Coronary artery (tissue), 2 donors: Measurements from ENCODE around the gene MAP3K6.

ENCODE experiments used
- DNase-seq: peaks from one replicate; pipeline ENCODE4 v3.0.0-alpha.2; 2017; ENCODE audit warnings: low spot score
- H3K27ac ChIP-seq, 2 donors: fragments of 200-600 bp; sonication (generic); one replicate each; pipeline ENCODE4 v1.5.1; 2016 to 2019
- H3K4me3 ChIP-seq: fragments of 200-600 bp; sonication (generic); 2 replicates; pipeline ENCODE4 v1.5.1; 2016; ENCODE audit warnings: mild to moderate bottlenecking, moderate library complexity
- TF ChIP-seq, protein P1 (sequence below): fragments of 200-600 bp; sonication (generic); IDR thresholded peaks from one replicate; pipeline ENCODE4 v1.5.1; 2019; ENCODE audit warnings: antibody characterized with exemption

MAP3K6 gene

DNA sequence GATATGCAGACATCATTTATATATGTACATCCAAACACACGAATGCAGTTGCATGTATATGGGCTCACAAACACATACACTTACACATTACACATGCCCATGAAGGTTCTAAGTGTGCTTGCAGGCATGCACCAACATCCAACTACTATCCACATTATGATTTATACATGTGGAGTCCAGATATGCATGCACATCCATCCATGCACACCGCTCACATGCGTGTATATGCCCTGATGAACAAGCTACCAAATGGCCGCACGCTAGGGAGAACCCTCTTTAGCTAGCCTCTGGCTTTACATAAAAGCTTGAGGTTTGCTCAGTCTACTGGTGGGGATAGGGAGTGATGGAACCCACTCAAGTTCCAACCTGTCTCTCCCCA is 34.2 kb upstream of the MAP3K6 start:
- no peak overlapping the region for H3K27ac ChIP-seq

GRCh38 chr1:27400082-27400962 is 33.6 kb upstream of the MAP3K6 start:
- TF ChIP-seq, protein P1, sequence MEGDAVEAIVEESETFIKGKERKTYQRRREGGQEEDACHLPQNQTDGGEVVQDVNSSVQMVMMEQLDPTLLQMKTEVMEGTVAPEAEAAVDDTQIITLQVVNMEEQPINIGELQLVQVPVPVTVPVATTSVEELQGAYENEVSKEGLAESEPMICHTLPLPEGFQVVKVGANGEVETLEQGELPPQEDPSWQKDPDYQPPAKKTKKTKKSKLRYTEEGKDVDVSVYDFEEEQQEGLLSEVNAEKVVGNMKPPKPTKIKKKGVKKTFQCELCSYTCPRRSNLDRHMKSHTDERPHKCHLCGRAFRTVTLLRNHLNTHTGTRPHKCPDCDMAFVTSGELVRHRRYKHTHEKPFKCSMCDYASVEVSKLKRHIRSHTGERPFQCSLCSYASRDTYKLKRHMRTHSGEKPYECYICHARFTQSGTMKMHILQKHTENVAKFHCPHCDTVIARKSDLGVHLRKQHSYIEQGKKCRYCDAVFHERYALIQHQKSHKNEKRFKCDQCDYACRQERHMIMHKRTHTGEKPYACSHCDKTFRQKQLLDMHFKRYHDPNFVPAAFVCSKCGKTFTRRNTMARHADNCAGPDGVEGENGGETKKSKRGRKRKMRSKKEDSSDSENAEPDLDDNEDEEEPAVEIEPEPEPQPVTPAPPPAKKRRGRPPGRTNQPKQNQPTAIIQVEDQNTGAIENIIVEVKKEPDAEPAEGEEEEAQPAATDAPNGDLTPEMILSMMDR, result no peak
- no peak overlapping the region for H3K27ac ChIP-seq
- no peak for DNase-seq

More for the DNA sequence above, 34.2 kb upstream of the MAP3K6 start:
- DNase-seq, result no peak
- TF ChIP-seq, protein P1, result no peak
- no peak overlapping the region for H3K4me3 ChIP-seq

DNA sequence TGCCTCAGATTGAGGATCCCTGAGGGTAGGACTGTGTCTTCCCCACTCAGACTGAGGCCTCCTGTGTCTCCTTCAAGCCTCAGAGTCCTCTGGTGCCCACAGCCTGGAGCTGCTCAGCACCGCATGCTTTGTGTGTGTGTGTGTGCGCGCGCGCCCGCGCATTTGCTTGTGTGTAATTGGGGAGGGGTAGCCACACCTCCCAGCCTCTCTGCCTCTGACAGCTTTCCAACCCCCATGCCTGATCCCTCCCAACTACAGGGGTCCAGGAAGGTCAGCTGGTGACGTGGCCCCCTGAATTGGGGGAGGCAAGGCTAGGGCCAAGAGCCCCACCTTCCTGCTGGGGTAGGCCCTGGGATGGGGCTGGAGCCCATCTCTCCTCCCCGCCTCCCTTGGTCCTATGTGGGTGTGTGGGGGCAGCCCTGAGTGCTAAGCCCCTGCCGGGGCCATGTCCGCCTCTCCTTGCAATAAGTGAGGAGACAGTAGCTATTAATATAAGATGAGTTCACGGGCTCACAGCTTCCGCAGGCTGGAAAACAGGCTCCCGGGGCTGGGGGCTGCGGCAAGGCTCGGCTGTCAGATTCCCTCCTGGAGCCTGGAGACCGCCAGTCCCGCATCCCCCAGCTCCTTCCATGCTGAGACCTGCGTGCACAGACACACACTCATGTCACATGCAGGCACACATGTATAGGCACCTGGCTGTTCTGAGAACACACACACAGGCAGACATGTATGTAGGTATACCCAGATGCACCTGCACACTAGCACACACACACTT is 32.7 kb upstream of the MAP3K6 start:
- no peak for DNase-seq
- Histone ChIP-seq H3K27ac (no peak overlapping the region), H3K4me3 (no peak overlapping the region)

More at GRCh38 chr1:27400082-27400962, 33.6 kb upstream of the MAP3K6 start:
- H3K4me3 ChIP-seq, result no peak overlapping the region

DNA sequence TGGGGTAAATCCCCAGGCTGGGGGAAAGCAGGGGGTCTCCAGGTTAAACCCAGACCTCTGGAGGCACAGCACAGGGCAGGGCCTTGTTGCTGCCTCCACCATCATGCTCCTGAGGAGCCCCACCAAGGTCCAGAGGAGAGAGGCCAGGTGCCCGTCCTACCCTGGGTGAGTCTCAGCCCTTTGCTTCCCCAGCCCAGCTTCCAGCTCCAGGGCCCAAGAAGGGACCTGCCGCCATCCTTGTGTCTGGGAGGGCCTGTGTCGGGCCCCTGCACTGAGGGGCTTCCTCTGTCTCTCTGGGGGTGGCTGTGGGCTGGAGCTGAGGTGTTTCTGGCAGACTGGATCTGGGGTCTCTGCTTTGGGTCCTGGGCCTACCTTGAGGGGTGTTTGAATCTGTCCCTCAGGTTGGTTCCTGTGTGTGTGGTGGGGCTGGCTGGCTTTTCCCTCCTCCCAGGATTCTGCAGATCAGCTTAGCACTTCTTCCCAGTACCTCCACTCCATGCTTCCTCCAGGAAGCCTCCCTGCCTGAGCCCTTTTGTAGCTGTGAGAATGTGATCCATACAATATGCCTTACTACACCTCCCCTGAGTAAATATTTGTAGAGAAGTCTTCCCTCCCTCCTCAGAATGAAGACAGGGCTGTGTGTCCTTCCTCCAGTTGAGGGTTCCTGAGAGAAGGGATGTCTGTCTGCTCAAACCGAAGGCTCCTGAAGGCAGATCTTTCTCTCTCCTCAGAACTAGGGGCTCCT is 31.8 kb upstream of the MAP3K6 start:
- no peak overlapping the region for H3K4me3 ChIP-seq
- no peak overlapping the region for H3K27ac ChIP-seq
- DNase-seq, result no peak
- TF ChIP-seq, protein P1, result no peak

More for the DNA sequence above, 32.7 kb upstream of the MAP3K6 start:
- TF ChIP-seq, protein P1, result no peak

GRCh38 chr1:27397749-27398148 is 31.0 kb upstream of the MAP3K6 start:
- H3K4me3 ChIP-seq, result no peak overlapping the region
- H3K27ac ChIP-seq, result no peak overlapping the region
- no peak for DNase-seq
- TF ChIP-seq, protein P1, result no peak

DNA sequence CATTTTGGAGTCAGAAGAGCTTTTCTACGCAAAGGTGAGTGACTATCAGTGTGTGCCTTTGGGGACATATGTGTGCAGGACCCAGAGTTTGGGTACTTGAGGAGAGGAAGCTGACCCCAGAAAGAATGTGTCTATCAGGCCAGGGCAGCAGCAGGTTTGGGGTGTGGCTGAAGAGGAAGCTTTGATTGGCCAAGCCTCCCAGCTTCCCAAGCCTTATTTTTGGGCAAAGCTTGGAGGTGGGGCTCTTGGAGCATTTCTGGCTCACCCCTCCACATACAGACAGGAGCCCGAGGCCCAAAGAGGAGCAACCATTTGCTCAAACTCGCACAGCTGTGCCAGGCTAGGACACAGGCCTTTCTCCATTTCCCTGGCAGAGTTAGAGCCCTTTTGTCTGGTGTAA is 30.3 kb upstream of the MAP3K6 start:
- DNase-seq, result no peak
- Histone ChIP-seq H3K27ac (no peak overlapping the region), H3K4me3 (no peak overlapping the region)
- TF ChIP-seq, protein P1, result no peak
